Stimulated activated CD8-positive, alpha-beta memory T cell treated with anti-CD3 and anti-CD28 coated beads, Interleukin-4, amount 100 ng/mL, for 1 hour (primary cell): ENCODE data around the gene FOXL2NB.

Experiments used
- DNase-seq, 2 donors: peaks; one replicate each; pipeline ENCODE4 v3.0.0-alpha.2; 2020; ENCODE audit warnings: low read depth in 2 of 2, low spot score in 1 of 2

The FOXL2NB gene

GRCh38 chr3:138944929-138945708 lies 1.9 kb upstream of the FOXL2NB start:
- DNase-seq: no peak

GRCh38 chr3:138945709-138946662 lies 1.0 kb upstream of the FOXL2NB start:
- no peak for DNase-seq

- no peak for DNase-seq
Measured at GRCh38 chr3:138947495-138948121, 591 bp downstream of the FOXL2NB start.

GRCh38 chr3:138948371-138949001 lies 1.5 kb downstream of the FOXL2NB start:
- DNase-seq: no peak

- DNase-seq: no peak
Measured at GRCh38 chr3:138949002-138949418, 2.0 kb downstream of the FOXL2NB start.

GRCh38 chr3:138949445-138950005 lies 2.5 kb downstream of the FOXL2NB start:
- DNase-seq: no peak

GRCh38 chr3:138950006-138950644 lies 3.1 kb downstream of the FOXL2NB start:
- DNase-seq: no peak

- DNase-seq: no peak
Measured at GRCh38 chr3:138950701-138951100, 3.7 kb downstream of the FOXL2NB start.

GRCh38 chr3:138960417-138960852 lies 13.4 kb downstream of the FOXL2NB start:
- DNase-seq: no peak

GRCh38 chr3:138962854-138963560 lies 16.0 kb downstream of the FOXL2NB start:
- no peak for DNase-seq

- DNase-seq: no peak
Measured at GRCh38 chr3:138964264-138964663, 17.2 kb downstream of the FOXL2NB start.

- DNase-seq: no peak
Measured at GRCh38 chr3:138964923-138965322, 17.9 kb downstream of the FOXL2NB start.

- no peak for DNase-seq
Measured at GRCh38 chr3:138971766-138972320, 24.8 kb downstream of the FOXL2NB start.

GRCh38 chr3:138972941-138973340 lies 25.9 kb downstream of the FOXL2NB start:
- no peak for DNase-seq

- no peak for DNase-seq
Measured at GRCh38 chr3:138974462-138974861, 27.4 kb downstream of the FOXL2NB start.

- DNase-seq: no peak
Measured at GRCh38 chr3:138975351-138975750, 28.3 kb downstream of the FOXL2NB start.

- no peak for DNase-seq
Measured at GRCh38 chr3:138976047-138976446, 29.0 kb downstream of the FOXL2NB start.

GRCh38 chr3:138984816-138985215 lies 37.8 kb downstream of the FOXL2NB start:
- DNase-seq: no peak

- DNase-seq: no peak
Measured at GRCh38 chr3:138985932-138986331, 38.9 kb downstream of the FOXL2NB start.
